ENCODE results near the gene LAT.
"Not testable (repeated sequence)": the region's sequence is repeated elsewhere in the genome, so short reads cannot be mapped to it uniquely, and the experiment has no call there.

LAT gene

GRCh38 chr16:28938721-28939120, 46.1 kb upstream of the LAT start:
- no peak for TF ChIP-seq CTCF (IDR thresholded peaks at IDR 0.05; ENCODE audit: control extremely low read depth, extremely low read depth, low read depth, missing control alignments)
- ChIA-PET CTCF (interaction anchor here (1.1 kb wide), 1 partner anchor 92 kb away, joined by 3 read pairs; no protein-coding TSS in a partner anchor), POLR2A (no interaction called here)
- no peak for DNase-seq (ENCODE audit: extremely low spot score)

DNA sequence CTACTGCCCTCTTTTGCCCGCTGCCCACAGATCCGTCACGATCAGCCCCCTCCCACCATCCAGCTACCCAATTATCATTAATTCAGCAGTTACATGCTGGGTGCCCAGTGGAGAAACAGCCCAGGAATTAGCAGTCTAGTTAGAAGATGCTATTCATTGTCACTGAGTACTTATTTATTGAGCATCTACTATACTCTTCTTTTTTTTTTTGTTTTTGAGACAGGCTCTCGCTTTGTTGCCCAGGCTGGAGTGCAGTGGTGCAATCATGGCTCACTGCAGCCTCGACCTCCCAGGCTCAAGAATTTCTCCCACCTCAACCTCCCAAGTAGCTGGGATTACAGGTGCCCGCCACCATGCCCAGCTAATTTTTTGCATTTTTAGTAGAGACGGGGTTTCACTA, 45.0 kb upstream of the LAT start:
- DNase-seq (ENCODE audit: extremely low spot score); CTCF ChIA-PET: not testable (repeated sequence)
- POLR2A ChIA-PET: interaction anchor here (0.7 kb wide), 1 partner anchor 94 kb away, joined by 3 read pairs; the partner anchor contains the start of gene TUFM

- POLR2A ChIA-PET: interaction anchor here (0.6 to 0.7 kb wide), 2 partner anchors 31 to 333 kb away, joined by 3 to 5 read pairs; partner anchors contain the start of gene SULT1A1
- TF ChIP-seq CTCF (IDR thresholded peaks at IDR 0.05; ENCODE audit: control extremely low read depth, extremely low read depth, low read depth, missing control alignments): no peak
- DNase-seq (ENCODE audit: extremely low spot score): no peak
- CTCF ChIA-PET: interaction anchor here (1.7 to 7.5 kb wide), 4 partner anchors 12 to 98 kb away, joined by 5 to 139 read pairs (median 59); partner anchors contain the start of genes CD19 and TUFM
Measured at GRCh38 chr16:28943281-28943680, 41.6 kb upstream of the LAT start.

DNA sequence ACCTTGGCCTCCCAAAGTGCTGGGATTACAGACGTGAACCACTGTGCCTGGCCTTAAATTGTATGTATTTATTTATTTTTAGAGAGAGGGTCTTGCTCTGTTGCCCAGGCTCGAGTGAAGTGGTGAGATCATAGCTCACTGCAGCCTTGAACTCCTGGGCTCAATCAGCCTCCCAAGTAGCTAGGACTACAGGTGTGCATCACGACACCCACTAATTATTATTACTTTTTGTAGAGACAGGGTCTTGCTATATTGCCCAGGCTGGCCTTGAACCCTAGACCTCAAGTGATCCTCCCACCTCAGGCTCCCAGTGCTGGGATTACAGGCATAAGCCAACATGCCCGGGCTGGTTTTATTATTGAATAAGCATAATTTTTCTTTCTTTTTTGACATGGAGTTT, 38.2 kb upstream of the LAT start:
- ChIA-PET CTCF (interaction anchor here (0.9 to 7.5 kb wide), 8 partner anchors 11 to 102 kb away, joined by 3 to 65 read pairs (median 4); partner anchors contain the start of genes CD19 and TUFM), POLR2A (no interaction called here)
- DNase-seq (ENCODE audit: extremely low spot score): no peak
- TF ChIP-seq CTCF (IDR thresholded peaks at IDR 0.05; ENCODE audit: control extremely low read depth, extremely low read depth, low read depth, missing control alignments): no peak

GRCh38 chr16:28950648-28951409, 34.0 kb upstream of the LAT start, which contains the start of gene NFATC2IP:
NFATC2IP (plus strand) TSS chr16:28950937; CDS start chr16:28951012, 75 bp downstream.
- POLR2A ChIA-PET: interaction anchor here (0.5 kb wide), 1 partner anchor 97 kb away, joined by 8 read pairs; no protein-coding TSS in a partner anchor
- CTCF ChIA-PET: no interaction called here
- no peak for TF ChIP-seq CTCF (IDR thresholded peaks at IDR 0.05; ENCODE audit: control extremely low read depth, extremely low read depth, low read depth, missing control alignments)
- DNase-seq (ENCODE audit: extremely low spot score): peak; percentile 99

DNA sequence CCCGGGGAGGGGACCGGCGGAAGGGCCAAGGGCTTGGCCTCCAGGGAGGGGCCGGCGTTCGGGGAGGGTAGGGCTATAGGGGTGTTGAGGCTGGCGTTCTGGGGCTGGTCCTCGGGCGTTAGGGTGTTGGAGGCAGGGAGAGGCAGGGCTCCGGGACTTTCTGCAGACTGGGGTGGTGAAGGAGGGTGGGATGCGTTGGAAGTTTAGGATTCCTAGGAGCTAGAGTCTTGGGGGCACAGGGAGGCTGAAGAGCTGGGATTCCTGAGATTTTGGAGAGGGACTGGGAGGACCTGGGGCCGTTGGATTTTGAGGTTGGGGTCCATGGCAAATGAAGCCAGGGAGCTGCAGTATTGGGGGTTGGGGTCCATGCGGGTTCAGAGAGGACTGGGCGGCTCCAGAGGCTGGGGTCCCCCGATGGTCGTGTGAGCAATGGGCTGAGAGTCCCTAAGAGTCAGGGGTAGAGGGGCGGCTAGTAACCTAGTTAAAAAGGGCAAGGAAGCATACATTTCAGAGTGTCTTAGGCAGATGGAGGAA, 33.4 kb upstream of the LAT start:
- TF ChIP-seq CTCF (IDR thresholded peaks at IDR 0.05; ENCODE audit: control extremely low read depth, extremely low read depth, low read depth, missing control alignments): no peak
- POLR2A ChIA-PET: no interaction called here
- no peak for DNase-seq (ENCODE audit: extremely low spot score)
- CTCF ChIA-PET: interaction anchor here (0.6 kb wide), 1 partner anchor 26 kb away, joined by 3 read pairs; no protein-coding TSS in a partner anchor

GRCh38 chr16:28958216-28958615, 26.6 kb upstream of the LAT start:
- TF ChIP-seq CTCF (IDR thresholded peaks at IDR 0.05; ENCODE audit: control extremely low read depth, extremely low read depth, low read depth, missing control alignments): no peak
- ChIA-PET POLR2A (no interaction called here), CTCF (interaction anchor here (1.2 to 1.9 kb wide), 2 partner anchors 13 to 16 kb away, joined by 3 to 9 read pairs; partner anchors contain the start of gene SPNS1)
- no peak for DNase-seq (ENCODE audit: extremely low spot score)

Data from GM10248 (cell line).